ENCODE measurements around the gene LTN1. TPM values are rescaled to one million over a fixed set of nuclear protein-coding genes. Genes with fewer than 3 reads are reported as not detected.

LTN1 gene
- total RNA-seq, 3 donors from 2014 or later: 27.4 to 41.1 (median 29.8) TPM

DNA sequence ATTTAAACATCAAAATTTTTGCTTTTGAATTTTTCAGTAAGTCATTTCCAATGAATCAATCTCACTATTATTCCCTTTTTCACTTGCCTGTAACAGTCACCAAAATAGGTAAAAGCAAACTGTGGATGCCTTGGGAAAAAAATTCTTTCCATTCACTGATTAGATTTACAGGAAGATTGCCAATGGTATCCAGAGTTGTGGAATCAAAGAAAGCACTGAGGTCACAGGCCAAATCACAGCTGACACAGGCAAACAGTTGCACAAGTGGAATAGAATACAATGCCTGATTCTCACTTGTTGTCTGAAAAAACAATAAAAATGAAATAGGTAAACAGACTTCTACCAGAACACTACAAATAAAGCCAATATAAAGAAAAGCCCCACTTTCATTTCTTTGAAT is 48.4 kb downstream of the LTN1 start:
- TF ChIP-seq POLR2A (IDR thresholded peaks at IDR 0.05) (no peak), POLR2AphosphoS5 (IDR thresholded peaks at IDR 0.05) (no peak)
- TF ChIP-seq, protein P1, sequence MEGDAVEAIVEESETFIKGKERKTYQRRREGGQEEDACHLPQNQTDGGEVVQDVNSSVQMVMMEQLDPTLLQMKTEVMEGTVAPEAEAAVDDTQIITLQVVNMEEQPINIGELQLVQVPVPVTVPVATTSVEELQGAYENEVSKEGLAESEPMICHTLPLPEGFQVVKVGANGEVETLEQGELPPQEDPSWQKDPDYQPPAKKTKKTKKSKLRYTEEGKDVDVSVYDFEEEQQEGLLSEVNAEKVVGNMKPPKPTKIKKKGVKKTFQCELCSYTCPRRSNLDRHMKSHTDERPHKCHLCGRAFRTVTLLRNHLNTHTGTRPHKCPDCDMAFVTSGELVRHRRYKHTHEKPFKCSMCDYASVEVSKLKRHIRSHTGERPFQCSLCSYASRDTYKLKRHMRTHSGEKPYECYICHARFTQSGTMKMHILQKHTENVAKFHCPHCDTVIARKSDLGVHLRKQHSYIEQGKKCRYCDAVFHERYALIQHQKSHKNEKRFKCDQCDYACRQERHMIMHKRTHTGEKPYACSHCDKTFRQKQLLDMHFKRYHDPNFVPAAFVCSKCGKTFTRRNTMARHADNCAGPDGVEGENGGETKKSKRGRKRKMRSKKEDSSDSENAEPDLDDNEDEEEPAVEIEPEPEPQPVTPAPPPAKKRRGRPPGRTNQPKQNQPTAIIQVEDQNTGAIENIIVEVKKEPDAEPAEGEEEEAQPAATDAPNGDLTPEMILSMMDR (IDR thresholded peaks at IDR 0.05): no peak

DNA sequence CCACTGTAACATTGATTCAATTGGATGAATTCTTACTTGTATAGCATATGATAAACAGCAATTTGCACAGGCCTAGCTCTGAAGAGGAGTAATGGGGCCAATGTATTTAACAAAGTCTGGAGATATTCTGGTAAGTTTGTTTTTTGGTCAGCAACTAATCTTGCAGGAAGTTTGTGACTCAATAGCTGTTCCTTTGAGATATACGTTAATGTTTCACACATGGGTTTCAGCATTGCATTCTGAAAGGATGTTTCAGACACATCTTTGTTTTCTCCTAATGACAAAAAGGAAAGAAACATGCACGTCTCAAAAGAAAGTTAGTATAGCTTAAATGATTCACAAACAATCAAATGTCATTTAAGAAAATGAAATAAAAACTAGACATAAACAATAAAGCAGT is 49.0 kb downstream of the LTN1 start:
- Histone ChIP-seq H3K27me3 (no peaks in the 10 kb centered on the region), H3K27ac (no peak overlapping the region), H3K36me3 (peaks cover 4% of the 10 kb centered on the region), H3K4me3 (no peak overlapping the region), H3K9me3 (no peaks in the 10 kb centered on the region), H3K4me1 (no peaks in the 10 kb centered on the region)
- intact Hi-C loops (cut with DNase I; ENCODE audit: low total_unique reads): no loop called here
- no peak for DNase-seq (ENCODE audit: low spot score in 2 of 2)
- no peak for TF ChIP-seq POLR2AphosphoS5 (IDR thresholded peaks at IDR 0.05)
- no peak for TF ChIP-seq POLR2A (IDR thresholded peaks at IDR 0.05)
- TF ChIP-seq, protein P1 (IDR thresholded peaks at IDR 0.05): no peak

More for the DNA sequence above, 48.4 kb downstream of the LTN1 start:
- no peaks in the 10 kb centered on the region for H3K9me3 ChIP-seq
- no peaks in the 10 kb centered on the region for H3K27me3 ChIP-seq
- H3K4me3 ChIP-seq: no peak overlapping the region
- H3K4me1 ChIP-seq: no peaks in the 10 kb centered on the region
- DNase-seq (ENCODE audit: low spot score in 2 of 2): no peak
- peaks cover 4% of the 10 kb centered on the region for H3K36me3 ChIP-seq
- intact Hi-C loops (cut with DNase I; ENCODE audit: low total_unique reads): no loop called here
- no peak overlapping the region for H3K27ac ChIP-seq

DNA sequence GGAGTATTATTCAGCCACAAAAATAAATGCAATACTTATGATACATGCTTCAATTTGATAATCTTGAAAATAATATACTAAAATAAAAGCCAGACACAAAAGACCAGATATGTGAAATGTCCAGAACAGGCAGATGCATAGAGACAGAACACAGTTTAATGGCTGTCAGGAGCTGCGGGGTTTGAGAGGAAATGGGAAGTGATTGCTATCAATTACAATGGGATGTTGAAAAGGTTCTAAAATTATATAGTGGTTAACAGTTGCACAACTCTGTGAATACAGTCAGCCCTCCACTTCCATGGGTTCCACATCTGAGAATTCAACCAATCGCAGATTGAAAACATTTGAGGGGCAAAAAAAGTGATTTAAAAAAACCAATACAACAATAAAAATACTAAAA is 54.0 kb downstream of the LTN1 start:
- H3K9me3 ChIP-seq: no peaks in the 10 kb centered on the region
- no peaks in the 10 kb centered on the region for H3K4me1 ChIP-seq
- intact Hi-C loops (cut with DNase I; ENCODE audit: low total_unique reads): no loop called here
- peaks cover 3% of the 10 kb centered on the region for H3K36me3 ChIP-seq
- H3K4me3 ChIP-seq: no peak overlapping the region
- H3K27ac ChIP-seq: no peak overlapping the region
- DNase-seq (ENCODE audit: low spot score in 2 of 2): no peak
- no peaks in the 10 kb centered on the region for H3K27me3 ChIP-seq
- TF ChIP-seq, protein P1 (IDR thresholded peaks at IDR 0.05): no peak
- TF ChIP-seq POLR2A (IDR thresholded peaks at IDR 0.05): no peak
- TF ChIP-seq POLR2AphosphoS5 (IDR thresholded peaks at IDR 0.05): no peak

GRCh38 chr21:28937737-28938136 is 54.9 kb downstream of the LTN1 start:
- peaks cover 3% of the 10 kb centered on the region for H3K36me3 ChIP-seq

DNA sequence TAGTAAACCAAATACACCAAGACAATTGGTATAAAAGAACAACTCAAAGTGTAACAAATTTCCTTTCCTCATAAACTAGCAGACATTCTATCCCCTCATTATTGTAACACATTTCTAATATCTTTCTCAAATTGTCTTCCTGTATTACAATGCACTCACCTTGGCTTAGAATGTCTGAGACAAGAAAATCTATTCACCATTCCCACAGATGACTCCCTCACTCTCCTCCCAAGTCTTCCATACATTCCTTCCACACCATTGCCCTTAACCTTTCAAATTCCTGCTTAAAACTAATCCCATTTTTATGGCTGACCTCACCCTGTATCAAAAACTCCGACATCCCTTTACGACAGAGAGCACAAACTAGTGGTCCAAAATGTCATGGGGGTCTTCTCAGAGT is 56.0 kb downstream of the LTN1 start:
- no peaks in the 10 kb centered on the region for H3K4me1 ChIP-seq
- peaks cover 6% of the 10 kb centered on the region for H3K36me3 ChIP-seq
- no peaks in the 10 kb centered on the region for H3K27me3 ChIP-seq
- TF ChIP-seq, protein P1 (IDR thresholded peaks at IDR 0.05): no peak
- TF ChIP-seq POLR2A (IDR thresholded peaks at IDR 0.05) (no peak), POLR2AphosphoS5 (IDR thresholded peaks at IDR 0.05) (no peak)
- H3K4me3 ChIP-seq: no peak overlapping the region
- no peak overlapping the region for H3K27ac ChIP-seq
- intact Hi-C loops (cut with DNase I; ENCODE audit: low total_unique reads): no loop called here
- H3K9me3 ChIP-seq: no peaks in the 10 kb centered on the region
- no peak for DNase-seq (ENCODE audit: low spot score in 2 of 2)

More at GRCh38 chr21:28937737-28938136, 54.9 kb downstream of the LTN1 start:
- no peaks in the 10 kb centered on the region for H3K9me3 ChIP-seq
- no peaks in the 10 kb centered on the region for H3K4me1 ChIP-seq
- DNase-seq (ENCODE audit: low spot score in 2 of 2): no peak
- intact Hi-C loops (cut with DNase I; ENCODE audit: low total_unique reads): no loop called here
- TF ChIP-seq POLR2AphosphoS5 (IDR thresholded peaks at IDR 0.05): no peak
- H3K4me3 ChIP-seq: no peak overlapping the region
- no peaks in the 10 kb centered on the region for H3K27me3 ChIP-seq
- no peak overlapping the region for H3K27ac ChIP-seq

DNA sequence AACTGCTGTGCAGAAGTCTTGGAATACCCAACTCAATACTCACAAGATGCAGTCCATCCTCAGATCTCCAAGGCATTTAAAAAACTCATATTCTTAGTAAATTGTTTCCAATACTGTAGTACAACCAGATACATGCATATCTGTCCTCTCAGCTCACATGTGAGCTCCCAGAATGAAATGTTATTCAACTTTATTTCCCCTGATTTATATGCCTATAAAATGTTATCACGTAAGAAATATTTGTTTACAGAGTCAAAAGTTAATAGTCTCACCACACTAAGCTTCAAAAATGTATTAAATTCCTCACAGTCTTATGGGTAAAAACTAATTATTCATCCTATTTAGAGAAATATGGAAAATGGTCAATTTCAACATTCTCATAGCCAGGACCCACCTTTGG is 56.6 kb downstream of the LTN1 start:
- Histone ChIP-seq H3K27me3 (no peaks in the 10 kb centered on the region), H3K9me3 (no peaks in the 10 kb centered on the region), H3K27ac (no peak overlapping the region), H3K4me1 (no peaks in the 10 kb centered on the region), H3K4me3 (no peak overlapping the region), H3K36me3 (peaks cover 6% of the 10 kb centered on the region)
- intact Hi-C loops (cut with DNase I; ENCODE audit: low total_unique reads): no loop called here
- no peak for DNase-seq (ENCODE audit: low spot score in 2 of 2)
- no peak for TF ChIP-seq POLR2AphosphoS5 (IDR thresholded peaks at IDR 0.05)
- no peak for TF ChIP-seq POLR2A (IDR thresholded peaks at IDR 0.05)
- TF ChIP-seq, protein P1 (IDR thresholded peaks at IDR 0.05): no peak
